22Rv1 (cell line): ENCODE measurements around the gene FHOD3.

ENCODE experiments used
- ZFX ChIP-seq: fragments of 450-650 bp; IDR thresholded peaks from 2 replicates; pipeline ENCODE4 v1.6.1; 2017; ENCODE audit warnings: antibody characterized with exemption, borderline replicate concordance
- TF ChIP-seq, protein P1 (sequence below): fragments of 450-650 bp; IDR thresholded peaks from 2 replicates; pipeline ENCODE4 v1.5.1; 2017; ENCODE audit warnings: mild to moderate bottlenecking

DNA sequence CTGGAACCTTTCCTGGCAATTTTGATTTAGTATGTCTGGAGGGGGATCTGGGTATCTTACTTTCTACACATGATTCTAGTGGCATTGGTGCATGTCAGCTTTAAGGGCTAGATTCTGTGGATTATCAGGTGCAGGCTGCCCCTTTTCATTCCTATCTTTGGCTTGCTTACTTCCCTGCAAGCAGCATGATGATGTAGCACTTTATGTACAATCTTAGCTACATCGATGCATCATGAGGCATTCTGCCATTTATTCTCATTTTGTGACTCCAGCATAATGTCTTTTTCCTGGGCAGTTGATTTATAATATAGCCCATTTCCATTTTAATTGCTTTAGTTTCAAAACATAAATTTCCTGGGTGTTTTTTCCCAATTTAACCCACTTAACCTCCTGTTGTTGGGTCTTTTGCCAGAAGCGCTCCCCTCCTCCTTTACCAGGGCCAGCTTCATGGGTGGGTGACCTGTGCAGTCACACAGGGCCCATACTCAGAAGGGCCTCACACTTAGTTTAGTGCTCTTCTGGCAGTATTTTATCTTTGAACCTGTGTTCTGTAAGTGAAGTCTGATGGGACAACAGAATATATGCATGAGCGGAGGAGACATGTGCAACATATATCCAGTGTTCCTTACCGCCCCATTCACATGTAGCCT lies 495.2 kb downstream of the FHOD3 start:
- TF ChIP-seq, protein P1, sequence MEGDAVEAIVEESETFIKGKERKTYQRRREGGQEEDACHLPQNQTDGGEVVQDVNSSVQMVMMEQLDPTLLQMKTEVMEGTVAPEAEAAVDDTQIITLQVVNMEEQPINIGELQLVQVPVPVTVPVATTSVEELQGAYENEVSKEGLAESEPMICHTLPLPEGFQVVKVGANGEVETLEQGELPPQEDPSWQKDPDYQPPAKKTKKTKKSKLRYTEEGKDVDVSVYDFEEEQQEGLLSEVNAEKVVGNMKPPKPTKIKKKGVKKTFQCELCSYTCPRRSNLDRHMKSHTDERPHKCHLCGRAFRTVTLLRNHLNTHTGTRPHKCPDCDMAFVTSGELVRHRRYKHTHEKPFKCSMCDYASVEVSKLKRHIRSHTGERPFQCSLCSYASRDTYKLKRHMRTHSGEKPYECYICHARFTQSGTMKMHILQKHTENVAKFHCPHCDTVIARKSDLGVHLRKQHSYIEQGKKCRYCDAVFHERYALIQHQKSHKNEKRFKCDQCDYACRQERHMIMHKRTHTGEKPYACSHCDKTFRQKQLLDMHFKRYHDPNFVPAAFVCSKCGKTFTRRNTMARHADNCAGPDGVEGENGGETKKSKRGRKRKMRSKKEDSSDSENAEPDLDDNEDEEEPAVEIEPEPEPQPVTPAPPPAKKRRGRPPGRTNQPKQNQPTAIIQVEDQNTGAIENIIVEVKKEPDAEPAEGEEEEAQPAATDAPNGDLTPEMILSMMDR, result no peak
- no peak for TF ChIP-seq ZFX
